NCI-H82 treated with DMSO at 0.1 percent for 48 hours (cell line): ENCODE results near the gene ERGIC1.

Experiments
- DNase-seq: peaks from one replicate; lab custom pipeline; 2025; ENCODE audit not compliant: unreplicated experiment; lab: John Stamatoyannopoulos, UW

The ERGIC1 gene

DNA sequence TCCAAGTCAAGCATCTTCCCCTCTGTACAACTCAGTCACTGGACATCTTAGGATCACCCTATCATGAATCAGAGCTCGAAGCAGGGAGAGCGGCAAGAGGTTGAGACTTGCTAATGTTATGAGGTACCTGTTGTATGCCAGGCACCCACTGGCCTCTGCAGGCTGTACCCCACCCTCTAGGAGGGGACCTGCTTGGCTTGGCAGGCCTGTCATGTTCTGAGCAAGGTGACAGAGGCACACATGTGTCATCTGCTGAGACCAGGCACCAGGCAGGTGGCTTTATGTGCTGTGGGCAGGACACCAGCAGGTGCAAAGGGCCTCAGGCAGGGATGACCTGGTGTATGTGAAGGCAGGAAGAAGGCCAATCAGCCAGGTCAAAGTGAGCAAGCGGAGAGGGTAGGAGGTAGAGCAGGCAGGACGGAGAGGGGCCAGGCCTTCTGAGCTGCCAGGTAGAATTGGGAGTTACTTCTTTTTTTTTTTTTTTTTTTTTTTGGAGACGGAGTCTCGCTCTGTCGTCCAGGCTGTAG is 64.9 kb downstream of the ERGIC1 start:
- DNase-seq: no peak

DNA sequence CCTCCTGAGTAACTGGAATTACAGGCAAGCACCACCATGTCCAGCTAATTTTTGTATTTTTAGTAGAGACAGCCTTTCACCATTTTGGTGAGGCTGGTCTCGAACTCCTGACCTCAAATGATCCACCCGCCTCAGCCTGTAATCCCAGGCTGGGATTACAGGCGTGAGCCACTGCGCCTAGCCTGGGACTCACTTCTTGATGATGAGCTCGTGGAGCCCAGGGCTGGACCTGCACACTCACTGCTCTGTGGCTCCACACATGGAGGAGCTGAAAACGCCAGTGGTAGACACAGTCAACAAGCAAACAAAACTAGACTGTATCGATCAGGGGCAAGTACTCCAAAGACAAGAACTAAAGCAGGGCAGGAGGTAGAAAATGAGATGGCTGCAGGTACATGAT is 65.4 kb downstream of the ERGIC1 start:
- DNase-seq: no peak

DNA sequence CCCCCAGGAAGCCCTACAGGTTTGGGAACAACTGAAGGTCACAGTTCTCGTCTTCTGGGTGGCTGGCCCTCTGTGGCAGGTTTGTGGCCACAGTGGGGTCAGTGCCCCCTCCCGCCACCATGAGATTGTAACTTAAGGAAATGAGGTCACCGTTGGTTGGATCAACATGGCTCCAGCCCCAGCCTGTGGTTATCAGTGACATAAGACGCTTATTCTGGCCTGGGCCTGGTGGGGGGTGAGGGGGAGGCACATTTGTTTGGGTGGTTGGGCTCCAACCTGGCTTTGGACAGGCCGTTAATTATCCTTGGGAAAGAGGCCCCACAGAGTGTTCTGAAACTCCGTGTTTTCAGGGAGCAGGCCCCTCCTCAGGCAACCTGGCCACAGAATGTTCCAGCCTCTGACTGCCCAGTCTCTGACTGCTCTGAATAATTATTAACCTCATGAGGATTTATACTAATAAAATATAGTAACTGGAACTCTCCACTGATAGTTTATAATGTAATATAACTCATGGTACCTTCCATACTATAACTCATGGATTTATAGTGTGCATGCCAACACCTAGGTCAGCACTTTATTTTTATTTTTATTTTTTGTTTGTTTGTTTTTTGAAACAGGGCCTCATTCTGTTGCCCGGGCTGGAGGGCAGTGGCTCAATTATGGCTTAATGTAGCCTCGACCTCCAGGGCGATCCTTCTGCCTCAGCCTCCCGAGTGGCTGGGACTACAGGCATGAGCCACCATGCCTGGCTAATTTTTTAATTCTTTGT is 67.1 kb downstream of the ERGIC1 start:
- no peak for DNase-seq

DNA sequence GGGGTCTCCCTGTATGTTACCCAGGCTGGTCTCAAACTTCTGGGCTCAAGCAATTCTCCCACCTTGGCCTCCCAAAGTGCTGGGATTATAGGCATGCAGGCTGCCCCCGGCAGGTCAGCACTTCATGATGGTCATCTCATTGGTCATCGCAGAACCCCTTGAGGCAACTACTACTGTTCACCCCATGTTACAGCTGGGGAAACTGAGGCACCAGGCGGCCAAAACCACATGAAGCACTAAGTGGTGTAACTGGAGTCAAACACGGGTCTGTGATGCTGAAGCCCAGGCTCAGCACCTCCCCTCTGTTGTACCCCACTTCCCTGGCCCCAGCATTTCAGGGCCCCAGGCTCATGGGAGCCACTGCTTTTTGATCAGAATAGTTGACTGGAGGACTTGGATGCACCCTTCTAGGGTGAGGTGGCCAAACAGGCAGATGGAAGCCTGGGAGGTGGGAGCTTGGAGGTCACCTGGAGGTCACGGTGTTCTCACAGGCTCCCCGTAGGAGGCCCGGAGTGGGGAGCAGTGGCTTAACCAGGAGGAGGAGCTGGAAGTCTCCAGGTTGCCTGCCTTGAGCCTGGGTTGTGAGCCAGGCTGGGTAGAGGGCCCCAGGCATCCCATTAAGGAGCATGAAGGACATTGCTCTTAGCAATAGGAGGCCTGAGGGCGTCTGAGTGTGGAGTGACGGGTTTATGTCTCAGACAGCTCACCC is 67.9 kb downstream of the ERGIC1 start:
- no peak for DNase-seq

DNA sequence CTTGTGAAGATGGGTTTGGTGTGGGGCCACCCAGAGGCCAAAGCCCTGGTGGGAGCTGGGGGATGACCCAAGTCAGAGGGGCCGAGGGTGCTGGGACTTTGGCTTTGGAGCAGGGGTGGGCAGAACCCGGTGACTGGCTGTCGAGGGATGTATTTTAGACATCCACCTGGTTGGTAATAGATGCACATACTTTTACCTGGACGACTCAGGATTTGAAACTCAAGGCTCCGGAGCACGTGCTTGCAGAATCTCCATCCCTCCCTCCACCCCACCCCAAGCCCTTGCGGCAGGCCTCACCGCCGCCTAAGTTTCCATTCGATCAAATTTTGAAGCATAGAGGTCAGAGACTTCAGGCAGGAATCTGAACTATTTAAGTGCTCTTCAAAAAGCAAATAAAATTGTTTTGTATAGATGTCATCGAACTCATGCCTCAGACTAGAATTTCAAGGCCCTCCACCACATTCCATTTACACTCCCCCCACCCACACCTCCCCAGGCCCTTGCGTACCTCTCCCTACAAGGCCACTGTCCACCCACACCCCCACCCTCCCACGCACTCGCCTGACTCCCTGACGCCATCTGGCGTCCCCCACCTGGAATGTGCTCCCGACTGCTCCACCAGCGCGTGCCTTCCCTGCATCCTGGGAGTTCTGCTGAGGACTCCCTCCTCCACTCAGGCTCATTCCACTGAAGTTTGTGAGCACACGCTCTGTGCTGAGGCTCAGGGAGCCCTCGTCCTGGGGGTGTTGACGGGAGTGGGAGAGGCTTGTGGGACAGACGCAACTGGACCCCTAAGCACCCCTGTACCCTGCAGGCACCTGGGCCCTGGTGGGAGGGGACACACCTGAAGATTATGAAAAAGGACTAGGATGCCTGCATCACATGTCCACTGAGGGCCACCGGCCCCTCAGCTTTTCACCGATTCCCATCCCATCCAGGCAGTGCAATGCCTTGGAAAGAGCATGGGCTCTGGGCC is 68.7 kb downstream of the ERGIC1 start:
- peak; percentile 4 for DNase-seq

DNA sequence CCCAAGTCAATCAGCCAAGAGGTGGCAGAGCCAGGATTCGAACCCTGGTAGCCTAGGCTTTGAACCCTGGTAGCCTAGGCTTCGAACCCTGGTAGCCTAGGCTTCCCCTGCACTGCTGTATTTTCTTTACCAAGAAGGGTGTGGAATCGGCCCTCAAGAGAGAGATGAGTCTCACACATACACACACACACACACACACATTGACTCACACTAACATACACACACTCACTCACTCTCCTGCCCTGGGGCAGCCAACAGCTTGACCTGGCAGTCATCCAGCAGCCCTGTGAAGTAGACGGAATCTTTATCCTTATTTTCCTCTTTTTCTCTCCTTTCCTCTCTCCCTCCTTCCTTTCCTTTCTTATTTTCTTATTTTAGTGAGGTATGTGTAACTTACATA is 69.7 kb downstream of the ERGIC1 start:
- no peak for DNase-seq

DNA sequence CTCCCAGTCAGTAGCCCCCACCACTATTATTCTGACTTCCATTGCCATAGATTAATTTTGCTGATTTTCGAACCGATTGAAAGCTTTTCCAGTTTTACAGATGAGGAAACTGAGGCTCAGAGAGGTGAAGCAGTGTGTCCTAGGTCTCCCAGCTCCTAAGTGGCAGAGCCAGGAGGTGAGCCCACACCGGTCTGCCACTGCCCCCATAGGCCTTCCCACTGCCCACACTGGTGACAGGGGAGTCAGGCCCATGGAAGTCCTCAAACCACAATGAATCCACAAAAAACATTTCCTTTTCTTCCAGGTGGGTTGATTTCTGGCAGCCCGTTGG is 70.2 kb downstream of the ERGIC1 start:
- no peak for DNase-seq

DNA sequence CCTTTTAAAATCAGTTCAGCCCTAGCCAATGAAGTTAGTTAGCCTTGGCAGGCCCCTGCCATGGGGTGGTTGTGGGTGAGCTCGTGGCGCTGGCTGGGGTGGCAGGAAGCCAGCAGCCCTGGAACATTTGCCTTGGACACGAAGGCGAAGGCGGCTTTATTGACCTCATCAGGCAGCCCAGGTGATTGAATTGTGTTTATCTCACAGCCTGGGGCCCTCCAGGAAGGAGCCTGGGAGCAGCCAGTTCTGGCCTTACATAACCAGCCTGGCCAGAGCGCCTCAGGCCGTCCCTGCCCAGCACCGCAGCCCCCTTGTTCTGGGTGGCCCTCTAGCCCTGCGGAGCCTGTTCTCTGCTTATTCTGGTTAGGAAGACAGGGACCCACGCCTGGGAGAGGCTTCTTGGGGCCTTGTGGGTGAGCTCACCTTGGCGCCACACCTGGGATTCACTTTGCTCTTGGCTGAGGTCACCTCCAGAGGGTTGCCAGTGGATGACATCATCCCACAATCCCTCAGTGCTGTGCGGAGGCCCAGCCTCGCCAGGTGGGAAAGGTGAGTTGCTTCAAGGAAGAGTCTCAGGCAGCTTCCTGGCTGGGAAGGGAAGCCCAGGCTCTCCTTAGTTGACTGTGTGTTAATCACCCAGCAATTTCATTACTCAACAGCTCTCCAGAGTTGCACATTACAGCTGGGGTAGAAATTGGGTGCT is 70.7 kb downstream of the ERGIC1 start:
- no peak for DNase-seq

DNA sequence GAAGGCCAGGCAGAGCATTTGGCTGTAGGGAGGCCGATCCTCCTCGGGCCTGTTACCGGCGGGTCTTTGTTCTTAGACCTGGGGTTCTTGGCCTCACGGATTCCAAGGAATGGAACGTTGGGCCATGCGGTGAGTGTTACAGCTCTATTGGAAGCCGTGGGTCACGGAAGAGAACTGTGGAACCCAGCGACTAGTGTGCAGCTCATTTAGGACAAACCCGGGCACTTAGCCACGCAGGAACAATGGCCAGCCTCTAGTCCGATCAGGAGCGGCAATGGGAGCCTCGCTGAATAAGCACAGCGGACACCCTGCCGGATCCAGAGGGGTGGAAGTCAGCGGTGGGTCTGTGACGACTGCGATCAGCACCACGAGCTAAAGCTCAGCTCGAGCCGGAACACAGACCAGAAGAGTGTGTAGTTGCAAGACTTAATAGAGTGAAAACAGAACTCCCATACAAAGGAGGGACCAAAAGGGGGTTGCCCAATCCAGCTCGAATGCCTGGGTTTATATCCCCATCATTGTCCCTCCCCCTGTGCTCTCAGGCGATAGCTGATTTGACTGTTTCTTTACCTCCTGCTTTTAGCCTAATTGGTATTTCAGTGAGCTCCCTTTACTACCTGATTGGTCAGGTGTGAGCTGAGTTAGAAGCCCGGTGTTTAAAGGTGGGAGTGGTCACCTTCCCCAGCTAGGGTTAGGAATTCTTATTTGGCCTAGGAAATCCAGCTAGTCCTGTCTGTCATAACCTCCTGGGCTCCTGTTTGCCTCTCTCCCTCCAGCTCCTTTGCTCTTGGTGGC is 71.5 kb downstream of the ERGIC1 start:
- no peak for DNase-seq

DNA sequence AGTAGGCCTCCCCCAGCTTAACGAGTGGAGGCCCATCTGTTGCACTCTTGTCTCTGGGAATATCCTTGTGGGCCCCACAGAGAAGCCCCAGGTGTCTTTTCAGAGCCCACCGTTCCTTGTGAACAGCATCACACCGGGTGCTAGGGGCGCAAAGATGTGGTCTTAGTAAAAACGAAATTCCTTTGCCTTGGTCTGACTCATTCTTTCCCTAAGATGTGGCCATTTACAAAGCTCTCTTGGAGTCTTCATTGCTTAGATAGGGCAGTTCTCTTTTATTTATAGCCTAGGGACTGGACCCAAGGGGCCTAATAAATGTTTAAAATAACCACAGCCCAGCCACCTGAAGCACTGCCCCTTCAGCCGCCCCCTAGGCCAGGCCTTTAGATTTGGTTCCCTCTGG is 72.4 kb downstream of the ERGIC1 start:
- no peak for DNase-seq

DNA sequence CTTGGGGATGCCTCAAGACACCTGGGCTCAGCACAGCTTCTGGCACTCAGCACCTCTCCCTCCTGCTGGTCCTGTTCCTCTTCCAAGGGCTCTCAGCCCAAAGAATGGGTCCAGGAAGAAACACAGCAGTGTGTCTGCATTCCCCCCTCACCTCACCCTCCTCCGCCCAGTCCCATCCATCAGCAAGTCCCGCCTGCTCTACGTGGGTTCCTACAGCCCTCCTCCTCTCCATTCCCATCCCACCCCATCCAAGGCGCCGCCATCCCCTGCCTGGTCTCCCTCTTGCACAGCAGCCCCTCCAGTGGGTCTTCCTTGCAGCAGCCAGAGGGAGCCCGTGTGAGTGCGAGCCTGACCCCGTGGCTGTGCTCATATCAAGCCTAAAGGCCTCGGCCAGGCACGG is 72.8 kb downstream of the ERGIC1 start:
- DNase-seq: no peak

DNA sequence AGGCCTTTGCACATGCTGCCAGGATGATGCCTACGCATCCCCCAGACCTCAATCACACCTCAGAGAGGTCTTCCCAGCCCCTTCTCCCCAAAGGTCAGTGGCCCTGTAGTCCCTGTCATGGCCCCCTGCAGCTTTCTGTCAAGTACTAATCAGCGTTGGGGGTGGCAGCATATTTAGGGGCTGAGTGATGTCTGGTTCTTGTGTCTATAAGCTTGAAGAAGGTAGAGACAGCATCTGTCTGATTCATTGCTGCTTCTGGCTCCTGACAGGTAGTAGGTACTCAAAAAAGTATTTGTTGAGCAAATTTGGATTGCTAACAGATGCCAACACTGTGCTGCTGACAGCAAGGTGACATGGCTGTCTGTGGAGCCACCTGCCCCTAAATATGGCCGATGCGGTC is 73.6 kb downstream of the ERGIC1 start:
- no peak for DNase-seq

DNA sequence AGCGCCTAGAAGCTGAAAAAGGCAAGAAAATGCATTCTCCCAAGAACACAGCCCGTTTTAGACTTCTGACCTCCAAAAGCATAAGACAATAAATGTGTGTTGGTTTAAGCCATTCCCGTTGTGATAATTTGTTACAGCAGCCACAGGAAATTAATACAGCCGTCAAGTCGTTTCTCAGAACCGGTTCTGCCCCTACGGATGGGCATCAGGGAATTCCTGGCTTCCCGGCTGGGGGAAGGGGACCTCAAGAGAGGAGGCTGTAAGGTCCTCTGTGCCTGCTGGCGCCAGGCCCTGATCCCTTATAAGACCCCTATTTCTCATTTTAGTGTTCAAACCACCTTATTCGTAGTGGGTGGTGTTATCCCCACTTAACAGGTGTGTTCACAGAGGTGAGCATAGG is 74.6 kb downstream of the ERGIC1 start:
- DNase-seq: no peak

DNA sequence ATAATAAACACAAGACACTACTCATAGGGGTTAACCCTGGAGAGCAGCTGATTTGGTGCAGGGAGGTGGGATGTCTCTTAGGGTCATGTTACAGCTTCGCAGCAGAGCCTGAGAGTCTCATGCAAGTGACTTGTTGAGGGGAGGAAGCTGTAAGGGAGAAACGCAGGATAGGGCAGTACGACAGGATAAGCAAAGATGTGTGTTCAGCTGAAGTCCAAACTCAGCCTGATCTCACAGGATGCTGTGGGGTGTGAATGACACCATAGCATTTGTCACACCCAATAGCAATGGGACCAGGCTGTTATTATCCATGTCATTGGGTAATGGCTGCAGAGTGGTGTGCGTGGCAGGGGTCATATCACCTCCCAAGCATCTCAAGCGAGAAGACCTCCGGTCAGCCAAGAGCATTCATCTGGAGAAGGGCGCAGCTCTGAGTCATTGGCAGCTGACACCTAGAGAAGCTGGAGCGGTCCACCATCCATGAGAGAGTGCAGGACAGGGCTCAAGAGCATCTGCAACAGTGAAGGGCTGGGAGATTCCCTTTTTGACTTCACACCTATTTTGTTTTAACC is 76.0 kb downstream of the ERGIC1 start:
- no peak for DNase-seq

DNA sequence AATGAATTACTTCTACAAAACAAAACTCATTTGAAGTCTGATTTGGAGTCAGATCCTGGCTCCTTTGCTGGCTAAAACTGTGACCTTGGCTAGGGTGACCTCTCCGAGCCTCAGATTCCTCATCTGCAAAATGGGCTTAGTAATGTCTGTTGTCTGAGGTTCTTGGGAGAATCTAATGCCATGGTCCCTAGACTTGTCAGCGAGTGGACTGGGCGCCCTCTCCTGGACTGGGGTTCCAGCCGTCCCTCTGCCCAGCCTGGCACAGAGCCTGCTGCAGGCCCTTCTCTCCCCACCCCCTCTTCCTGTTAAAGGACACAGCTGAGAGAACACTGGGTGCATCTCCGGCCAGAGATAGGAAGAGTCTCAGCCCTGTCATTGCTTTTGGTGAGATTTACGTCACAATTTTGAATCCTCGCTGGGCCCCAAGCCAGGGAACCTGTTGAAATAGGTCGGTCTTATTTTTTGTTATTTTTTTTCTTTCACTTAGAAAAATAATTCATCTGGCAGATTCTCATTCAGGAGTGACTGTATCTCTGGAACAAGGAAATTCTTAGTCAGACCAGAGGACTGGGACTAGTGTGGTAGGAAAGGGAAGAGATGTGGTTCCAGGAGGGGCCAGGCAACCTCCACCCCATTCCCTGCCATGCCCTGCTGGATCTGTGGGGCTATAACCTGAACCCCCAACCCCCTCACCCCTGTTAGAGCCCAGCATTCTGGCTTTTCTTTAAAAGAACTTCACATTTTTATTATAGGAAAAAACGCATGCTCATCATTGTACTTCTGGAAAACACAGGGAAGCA is 77.0 kb downstream of the ERGIC1 start:
- no peak for DNase-seq

DNA sequence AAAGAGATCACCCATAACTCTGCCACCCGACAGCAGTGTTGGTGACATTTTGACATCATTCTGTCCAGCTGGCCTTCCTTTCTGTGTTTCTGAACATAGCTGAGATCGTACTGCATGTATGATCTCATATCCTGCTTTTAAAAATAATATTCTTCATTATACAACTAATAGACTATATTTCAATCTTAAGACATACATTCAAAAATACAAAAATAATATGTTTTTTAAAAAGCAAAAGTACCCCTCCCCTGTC is 77.5 kb downstream of the ERGIC1 start:
- DNase-seq: no peak

DNA sequence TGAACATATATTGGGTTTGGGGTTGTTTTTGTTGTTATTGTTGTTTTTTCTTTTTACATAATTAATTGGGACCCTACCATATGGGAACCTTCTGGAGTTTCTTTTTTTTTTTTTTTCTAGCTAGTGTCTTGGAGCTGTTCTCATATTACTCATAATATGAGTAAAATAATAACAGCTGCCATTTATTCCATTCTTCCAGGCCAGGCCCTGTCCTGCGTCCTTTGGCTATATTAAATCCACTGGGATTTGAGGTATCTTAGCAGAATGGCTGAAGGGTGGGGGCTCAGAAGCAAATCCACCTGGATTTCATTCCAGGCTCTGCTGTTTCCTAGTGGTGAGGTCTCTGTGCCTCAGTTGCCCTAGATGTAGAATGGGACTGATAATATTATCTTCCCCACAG is 77.9 kb downstream of the ERGIC1 start:
- DNase-seq: no peak

DNA sequence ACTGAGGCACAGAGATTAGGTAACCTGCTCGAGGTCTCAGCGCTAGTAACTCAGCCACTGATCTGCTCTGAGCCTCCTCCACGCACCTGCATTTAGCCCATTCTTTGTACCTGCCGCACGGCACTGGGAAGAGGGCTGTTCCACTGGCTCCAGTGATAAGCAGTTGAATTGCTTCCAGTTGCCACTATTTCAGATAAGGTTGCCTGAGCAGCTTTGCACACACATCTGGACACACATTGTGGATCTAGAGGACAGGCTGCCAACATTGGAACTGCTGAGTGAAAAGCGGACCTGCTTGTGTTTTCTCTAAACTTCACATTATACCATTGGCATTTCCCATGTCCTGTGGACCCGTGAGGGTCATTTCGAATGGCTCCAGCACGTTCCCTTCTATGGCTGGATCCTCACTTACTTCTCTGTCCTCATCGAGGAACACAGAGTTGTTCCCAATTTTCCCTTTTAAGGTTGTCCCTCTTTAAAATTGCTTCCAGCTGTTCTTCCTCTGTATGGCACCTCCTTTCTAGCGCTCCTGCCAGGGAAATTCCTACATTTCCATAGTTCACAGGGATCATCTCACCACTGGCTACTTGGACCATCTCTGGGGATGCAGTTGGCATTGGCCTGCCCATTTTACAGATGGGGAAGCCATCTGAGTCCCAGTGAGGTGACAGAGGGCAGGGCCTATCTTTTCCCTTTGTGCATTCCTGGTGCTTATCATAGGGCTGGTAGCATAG is 79.2 kb downstream of the ERGIC1 start:
- DNase-seq: no peak

DNA sequence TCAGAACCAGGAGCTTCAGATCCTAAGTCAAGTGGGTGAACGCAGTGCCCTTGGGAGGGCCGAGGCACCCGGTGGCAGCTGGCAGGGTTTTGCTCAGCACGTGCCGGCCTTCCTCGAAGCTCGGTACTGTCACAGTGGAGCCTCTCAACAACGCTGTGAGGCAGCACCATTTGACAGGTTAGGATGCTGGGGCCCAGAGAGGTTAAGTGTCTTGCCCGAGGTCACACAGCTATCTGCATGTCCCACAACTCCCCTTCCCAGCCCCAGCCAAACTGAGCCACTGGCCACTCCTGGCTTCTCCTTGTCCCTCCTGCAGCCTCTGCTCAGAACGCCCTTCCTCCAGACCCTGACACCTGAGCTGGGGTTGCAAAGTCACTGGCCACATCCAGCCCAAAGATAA is 81.5 kb downstream of the ERGIC1 start:
- DNase-seq: no peak
